Lung (tissue), 12 donors: ENCODE data around the gene ADAMTSL5. TPM values are rescaled to one million over a fixed set of nuclear protein-coding genes. Genes with fewer than 3 reads are reported as not detected.

ENCODE experiments used
- ATAC-seq: fragments of 200-7000 bp; cut with Tn5 transposase; one replicate; pipeline ENCODE4 v1.9.1; 2020; ENCODE audit warnings: moderate number of reproducible peaks; ENCODE audit not compliant: insufficient read depth, low FRiP score
- DNase-seq, 3 donors: peaks; one replicate each; pipeline ENCODE4 v3.0.0-alpha.2; 2013 to 2017
- H3K27ac ChIP-seq, 2 donors: one replicate each; pipeline ENCODE4 v1.5.1; 2013; ENCODE audit warnings: mild to moderate bottlenecking in 2 of 2, moderate library complexity in 2 of 2, control low read depth in 1 of 2, inconsistent platforms in 1 of 2, low read depth in 1 of 2, low read length in 1 of 2
- H3K27me3 ChIP-seq, 3 donors: one replicate each; pipeline ENCODE4 v1.5.1; 2013; ENCODE audit warnings: low read length in 2 of 3; ENCODE audit not compliant: control insufficient read depth in 3 of 3, insufficient read depth in 3 of 3
- H3K36me3 ChIP-seq, 4 donors: one replicate each; pipeline ENCODE4 v1.5.1; 2013; ENCODE audit warnings: low read length in 4 of 4, mild to moderate bottlenecking in 1 of 4, moderate library complexity in 1 of 4; ENCODE audit not compliant: control insufficient read depth in 4 of 4, insufficient read depth in 4 of 4
- H3K4me1 ChIP-seq, 5 donors: one replicate each; pipeline ENCODE4 v1.5.1; 2013; ENCODE audit warnings: low read length in 5 of 5, mild to moderate bottlenecking in 2 of 5, moderate library complexity in 1 of 5; ENCODE audit not compliant: control insufficient read depth in 5 of 5, insufficient read depth in 5 of 5
- H3K4me3 ChIP-seq: one replicate; pipeline ENCODE4 v1.5.1; 2013; ENCODE audit warnings: mild to moderate bottlenecking, control low read depth, moderate library complexity
- H3K9ac ChIP-seq, 2 donors: one replicate each; pipeline ENCODE4 v1.5.1; 2013; ENCODE audit warnings: low read length in 2 of 2, control low read depth in 1 of 2; ENCODE audit not compliant: insufficient read depth in 1 of 2
- H3K9me3 ChIP-seq, 4 donors: one replicate each; pipeline ENCODE4 v1.5.1; 2013; ENCODE audit warnings: low read length in 3 of 4, mild to moderate bottlenecking in 1 of 4, moderate library complexity in 1 of 4; ENCODE audit not compliant: control insufficient read depth in 4 of 4, insufficient read depth in 3 of 4
- WGBS, 2 donors: extraction: QIAGEN DNeasy Blood & Tissue Kit; methylation state at CpG; one replicate each; pipeline ENCODE4 v1.1.7; 2013; 5-methylcytosine and 5-hydroxymethylcytosine counted together
- polyA plus RNA-seq, 2 donors: library from polyadenylated mRNA; stranded (reverse); fragments of 200-250 nt; gene quantifications; one replicate each; pipeline ENCODE4 v1.2.1, GENCODE V29; 2013
- total RNA-seq, 2 donors: library from RNA; depleted of rRNA in 1 of 2; stranded (reverse); fragments of >200 nt in 1 of 2; gene quantifications; one replicate each; pipeline ENCODE4 v1.2.1, GENCODE V29; 2014 to 2021
- TF ChIP-seq, protein P1 (sequence below): IDR thresholded peaks from 2 replicates; pipeline ENCODE4 v1.5.1; 2012; ENCODE audit warnings: mild to moderate bottlenecking; ENCODE audit errors: control extremely low read depth, extremely low read depth
- donor health status: control.
- donor health status: control.
- donor health status: Bipolar disorder and iron deficiency.
- donor health status: healthy.
- donor health status: DM: yes; HTN: yes; CAD: no.

Gene ADAMTSL5
- total and polyA plus RNA-seq, 4 donors, result 0.97 to 2.8 (median 1.4) TPM

DNA sequence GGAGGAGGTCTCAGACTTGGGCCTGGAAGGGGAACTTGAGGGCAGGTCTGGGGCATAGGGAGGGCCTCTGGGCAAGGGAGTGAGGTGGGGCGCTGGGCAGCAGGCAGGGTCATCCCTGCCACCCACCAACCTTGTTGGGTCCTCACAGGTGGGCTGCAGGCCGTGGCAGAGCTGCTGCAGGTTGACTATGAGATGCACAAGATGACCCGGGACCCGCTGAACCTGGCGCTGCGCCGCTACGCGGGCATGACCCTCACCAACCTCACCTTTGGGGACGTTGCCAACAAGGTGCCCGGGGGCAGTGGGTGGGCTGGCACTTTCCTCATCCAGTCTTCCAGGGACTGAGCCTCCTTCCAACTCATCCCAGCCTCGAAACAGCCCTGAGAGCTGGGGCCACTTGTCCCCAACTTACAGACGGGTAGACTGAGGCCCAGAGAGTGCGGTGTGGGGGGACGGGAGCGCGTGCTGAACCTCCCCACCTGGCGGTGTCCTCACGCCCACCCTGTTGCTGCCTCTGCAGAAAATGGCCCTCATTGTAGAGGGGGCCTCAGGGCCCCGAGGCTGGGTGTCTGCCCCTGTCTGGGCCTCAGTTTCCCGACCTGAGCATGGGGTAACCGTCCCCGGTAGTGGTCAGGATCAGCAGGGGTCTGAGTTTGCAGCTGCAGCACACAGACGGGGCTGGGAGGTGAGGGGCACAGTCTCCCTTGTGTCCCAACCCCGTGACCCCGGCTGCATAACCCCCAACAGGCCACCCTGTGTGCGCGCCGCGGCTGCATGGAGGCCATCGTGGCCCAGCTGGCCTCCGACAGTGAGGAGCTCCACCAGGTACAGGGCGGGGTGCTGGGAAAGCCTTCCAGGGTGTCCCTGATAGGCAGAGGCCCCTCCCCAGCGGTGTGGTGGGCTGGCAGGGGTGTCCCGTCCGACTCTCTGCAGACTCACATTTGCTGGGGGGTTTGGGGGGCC, 52.5 kb downstream of the ADAMTSL5 start:
- H3K27ac ChIP-seq, result no peak overlapping the region
- peaks cover 0 to 7% (median 0%) of the 10 kb centered on the region in 5 donors for H3K4me1 ChIP-seq
- ATAC-seq (no peak), DNase-seq (no peak)
- H3K4me3 ChIP-seq, result no peak overlapping the region
- peaks cover 0 to 3% (median 0%) of the 10 kb centered on the region in 4 donors for H3K9me3 ChIP-seq
- peaks cover 0 to 4% (median 0%) of the 10 kb centered on the region in 4 donors for H3K36me3 ChIP-seq
- TF ChIP-seq, protein P1, sequence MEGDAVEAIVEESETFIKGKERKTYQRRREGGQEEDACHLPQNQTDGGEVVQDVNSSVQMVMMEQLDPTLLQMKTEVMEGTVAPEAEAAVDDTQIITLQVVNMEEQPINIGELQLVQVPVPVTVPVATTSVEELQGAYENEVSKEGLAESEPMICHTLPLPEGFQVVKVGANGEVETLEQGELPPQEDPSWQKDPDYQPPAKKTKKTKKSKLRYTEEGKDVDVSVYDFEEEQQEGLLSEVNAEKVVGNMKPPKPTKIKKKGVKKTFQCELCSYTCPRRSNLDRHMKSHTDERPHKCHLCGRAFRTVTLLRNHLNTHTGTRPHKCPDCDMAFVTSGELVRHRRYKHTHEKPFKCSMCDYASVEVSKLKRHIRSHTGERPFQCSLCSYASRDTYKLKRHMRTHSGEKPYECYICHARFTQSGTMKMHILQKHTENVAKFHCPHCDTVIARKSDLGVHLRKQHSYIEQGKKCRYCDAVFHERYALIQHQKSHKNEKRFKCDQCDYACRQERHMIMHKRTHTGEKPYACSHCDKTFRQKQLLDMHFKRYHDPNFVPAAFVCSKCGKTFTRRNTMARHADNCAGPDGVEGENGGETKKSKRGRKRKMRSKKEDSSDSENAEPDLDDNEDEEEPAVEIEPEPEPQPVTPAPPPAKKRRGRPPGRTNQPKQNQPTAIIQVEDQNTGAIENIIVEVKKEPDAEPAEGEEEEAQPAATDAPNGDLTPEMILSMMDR, result no peak
- H3K9ac ChIP-seq, result no peak overlapping the region
- peaks cover 9 to 39% (median 15%) of the 10 kb centered on the region in 3 donors for H3K27me3 ChIP-seq
- WGBS, 2 donors, result 93 to 94% methylated on average over 36 of the region's 36 CpGs

DNA sequence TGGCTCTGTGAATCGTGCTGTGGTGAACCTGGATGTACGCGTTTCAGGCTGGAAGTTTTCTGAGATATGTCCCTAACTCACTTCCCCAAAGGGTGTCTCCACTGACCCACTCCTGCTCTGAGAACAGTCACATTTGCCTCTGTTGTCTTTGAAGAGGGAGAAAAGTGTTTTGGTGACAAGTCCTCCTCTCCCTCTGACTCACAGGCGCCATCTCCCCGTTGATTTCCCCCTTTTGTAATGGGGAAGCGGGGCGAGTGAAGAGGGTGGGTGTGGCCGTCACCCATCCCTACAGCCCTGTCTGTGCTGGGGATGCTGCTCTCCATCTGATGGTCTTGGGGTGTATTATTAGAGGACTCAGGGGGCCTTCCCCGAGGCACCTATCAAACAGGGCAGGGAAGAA, 53.3 kb downstream of the ADAMTSL5 start:
- Histone ChIP-seq H3K36me3 (peaks cover 0 to 4% (median 0%) of the 10 kb centered on the region in 4 donors), H3K27me3 (peaks cover 9 to 36% (median 12%) of the 10 kb centered on the region in 3 donors), H3K27ac (no peak overlapping the region), H3K4me1 (peaks cover 0 to 5% (median 0%) of the 10 kb centered on the region in 5 donors), H3K9ac (no peak overlapping the region), H3K4me3 (no peak overlapping the region), H3K9me3 (peaks cover 0 to 3% (median 0%) of the 10 kb centered on the region in 4 donors)
- no peak for ATAC-seq
- TF ChIP-seq, protein P1, result no peak
- WGBS, 2 donors, result 66 to 71% methylated on average over 9 of the region's 9 CpGs
- no peak for DNase-seq

DNA sequence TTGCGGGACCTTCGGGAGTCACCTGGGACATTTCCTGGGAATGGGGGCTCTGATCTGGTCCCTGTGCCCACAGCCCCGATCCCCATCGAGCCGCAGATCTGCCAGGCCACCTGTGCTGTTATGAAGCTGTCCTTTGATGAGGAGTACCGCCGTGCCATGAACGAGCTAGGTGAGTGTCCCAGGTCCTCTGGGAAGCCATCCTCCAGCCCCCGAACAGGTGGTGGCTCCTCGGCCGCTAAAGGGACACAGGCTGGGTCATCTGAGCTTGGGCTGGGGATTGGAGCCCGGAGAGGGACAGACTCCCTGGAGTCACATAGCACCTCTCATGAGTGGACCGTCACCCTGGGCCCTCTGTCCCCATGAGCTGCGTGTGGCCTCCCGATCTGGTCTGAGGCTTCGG, 54.9 kb downstream of the ADAMTSL5 start:
- ATAC-seq (no peak), DNase-seq (no peak)
- Histone ChIP-seq H3K9me3 (peaks cover 0 to 3% (median 0%) of the 10 kb centered on the region in 4 donors), H3K27ac (no peak overlapping the region), H3K36me3 (peaks cover 0 to 4% (median 0%) of the 10 kb centered on the region in 4 donors), H3K27me3 (peaks cover 11 to 45% (median 12%) of the 10 kb centered on the region in 3 donors), H3K9ac (no peak overlapping the region), H3K4me3 (no peak overlapping the region), H3K4me1 (peaks cover 0 to 13% (median 0%) of the 10 kb centered on the region in 5 donors)
- 80 to 87% methylated on average over 16 of the region's 16 CpGs for WGBS, 2 donors
- TF ChIP-seq, protein P1, result no peak
